H1 (cell line): ENCODE measurements around the gene TCEA2. TPM values are rescaled to one million over a fixed set of nuclear protein-coding genes. Genes with fewer than 3 reads are reported as not detected.
A peak's percentile ranks its signal among the peaks of the same experiment; 100 is the strongest.

Source experiments
- CTCF ChIA-PET: fragments of 300-600 bp; sonication (Branson Sonifier 250); formaldehyde crosslinking; loops from one replicate; lab custom pipeline; 2021; ENCODE audit not compliant: partially characterized antibody; lab: Charles Lee
- POLR2A ChIA-PET: fragments of 300-600 bp; sonication (Branson Sonifier 250); formaldehyde crosslinking; loops from one replicate; lab custom pipeline; 2021; ENCODE audit warnings: inconsistent platforms; ENCODE audit not compliant: partially characterized antibody; lab: Charles Lee
- DNase-seq, 2 experiments: peaks; one replicate each; pipeline versions ENCODE4 v3.0.0 to v3.0.0-alpha.2; 2010 to 2022; ENCODE audit warnings: low spot score in 2 of 2, low read depth in 1 of 2, mixed read lengths in 1 of 2
- FAIRE-seq: peaks from 2 replicates; lab custom pipeline; 2011; peaks lifted over from hg19 to GRCh38; lab: Jason Lieb, UNC
- H2AFZ ChIP-seq: 2 replicates; pipeline ENCODE4 v1.8.1; 2012; ENCODE audit warnings: low read length, inconsistent platforms
- H2AK5ac ChIP-seq: 2 replicates; pipeline ENCODE4 v1.6.1; 2013; ENCODE audit warnings: low read depth, low read length
- H2BK120ac ChIP-seq: replicated peaks from 2 replicates; pipeline ENCODE3; 2013; ENCODE audit warnings: low read depth, low read length, inconsistent platforms
- H2BK12ac ChIP-seq: 2 replicates; pipeline ENCODE4 v1.6.1; 2013; ENCODE audit warnings: low read depth, low read length
- H2BK15ac ChIP-seq: 2 replicates; pipeline ENCODE4 v1.6.1; 2013; ENCODE audit warnings: low read length
- H2BK20ac ChIP-seq: 2 replicates; pipeline ENCODE4 v1.6.1; 2013; ENCODE audit warnings: low read length
- H2BK5ac ChIP-seq: 2 replicates; pipeline ENCODE4 v1.6.1; 2013; ENCODE audit warnings: low read depth, low read length
- H3K14ac ChIP-seq: 2 replicates; pipeline ENCODE4 v1.6.1; 2013; ENCODE audit warnings: inconsistent platforms; ENCODE audit not compliant: insufficient read length
- H3K18ac ChIP-seq: 2 replicates; pipeline ENCODE4 v1.6.1; 2013; ENCODE audit warnings: low read length; ENCODE audit errors: extremely low read depth
- H3K23ac ChIP-seq: 2 replicates; pipeline ENCODE4 v1.6.1; 2013; ENCODE audit warnings: inconsistent platforms; ENCODE audit not compliant: insufficient read length
- H3K23me2 ChIP-seq: 2 replicates; pipeline ENCODE4 v1.6.1; 2013; ENCODE audit warnings: low read depth, low read length
- H3K27ac ChIP-seq: 2 replicates; pipeline ENCODE4 v1.6.1; 2011; ENCODE audit warnings: low read depth, low read length, inconsistent platforms
- H3K27me3 ChIP-seq, 4 experiments: replicated peaks in 1 of 4; 1 replicate in 1 of 4; 2 replicates in 3 of 4; pipeline versions ENCODE4 v1.6.1 to v1.8.1; 2011 to 2013; ENCODE audit warnings: low read length in 3 of 4, mild to moderate bottlenecking in 3 of 4, inconsistent platforms in 2 of 4, mixed read lengths in 2 of 4, moderate library complexity in 1 of 4; ENCODE audit not compliant: control insufficient read depth in 3 of 4, insufficient read depth in 3 of 4; ENCODE audit errors: extremely low read depth in 1 of 4
- H3K36me3 ChIP-seq, 4 experiments: 2 replicates each; pipeline versions ENCODE4 v1.6.1 to v1.8.1; 2011 to 2013; ENCODE audit warnings: mild to moderate bottlenecking in 4 of 4, low read length in 3 of 4, moderate library complexity in 2 of 4, control low read depth in 1 of 4, inconsistent platforms in 1 of 4; ENCODE audit not compliant: insufficient read depth in 4 of 4, control insufficient read depth in 2 of 4
- H3K4ac ChIP-seq: replicated peaks from 2 replicates; pipeline ENCODE3; 2013; ENCODE audit warnings: low read length, low read depth, mixed read lengths, inconsistent platforms; ENCODE audit not compliant: insufficient read length
- H3K4me1 ChIP-seq, 4 experiments: replicated peaks in 1 of 4; 1 replicate in 1 of 4; 2 replicates in 3 of 4; pipeline versions ENCODE4 v1.6.1 to v1.8.1; 2011 to 2013; ENCODE audit warnings: low read length in 3 of 4, inconsistent platforms in 2 of 4, mixed read lengths in 1 of 4; ENCODE audit not compliant: insufficient read depth in 4 of 4, control insufficient read depth in 3 of 4
- H3K4me2 ChIP-seq, 2 experiments: 2 replicates each; pipeline versions ENCODE4 v1.6.1 to v1.8.1; 2011 to 2013; ENCODE audit warnings: low read depth in 2 of 2, low read length in 2 of 2, control low read depth in 1 of 2, inconsistent platforms in 1 of 2, mild to moderate bottlenecking in 1 of 2; ENCODE audit not compliant: insufficient read depth in 1 of 2
- H3K4me3 ChIP-seq, 4 experiments: fragments of 200-600, 300-600 bp in 1 of 4; sonication (generic), shearing (Covaris generic), sonication (Bioruptor Twin) in 1 of 4; 2 replicates each; pipeline versions ENCODE4 v1.5.1 to v1.8.1; 2011 to 2016; ENCODE audit warnings: low read length in 4 of 4, low read depth in 3 of 4, control low read depth in 2 of 4, inconsistent platforms in 2 of 4, mild to moderate bottlenecking in 2 of 4, mixed read lengths in 1 of 4, moderate library complexity in 1 of 4; ENCODE audit not compliant: insufficient read depth in 2 of 4; ENCODE audit errors: extremely low read depth in 1 of 4
- H3K56ac ChIP-seq: replicated peaks from 2 replicates; pipeline ENCODE3; 2013; ENCODE audit warnings: low read depth, mild to moderate bottlenecking, mixed read lengths, low read length, inconsistent platforms; ENCODE audit not compliant: insufficient read length
- H3K79me1 ChIP-seq: 2 replicates; pipeline ENCODE4 v1.6.1; 2013; ENCODE audit warnings: low read depth, low read length, control low read depth
- H3K79me2 ChIP-seq, 2 experiments: 2 replicates each; pipeline versions ENCODE4 v1.6.1 to v1.8.1; 2012 to 2013; ENCODE audit warnings: low read length in 2 of 2, mild to moderate bottlenecking in 2 of 2, inconsistent platforms in 1 of 2; ENCODE audit not compliant: insufficient read depth in 2 of 2, control insufficient read depth in 1 of 2
- H3K9ac ChIP-seq, 4 experiments: replicated peaks in 1 of 4; 1 replicate in 1 of 4; 2 replicates in 3 of 4; pipeline versions ENCODE4 v1.6.1 to v1.8.1; 2011 to 2013; ENCODE audit warnings: low read depth in 3 of 4, low read length in 3 of 4, control low read depth in 2 of 4, mild to moderate bottlenecking in 2 of 4, moderate library complexity in 2 of 4, inconsistent platforms in 1 of 4; ENCODE audit errors: extremely low read depth in 1 of 4
- H3K9me3 ChIP-seq, 2 experiments: 2 replicates each; pipeline versions ENCODE4 v1.6.1 to v1.8.1; 2012 to 2013; ENCODE audit warnings: mild to moderate bottlenecking in 2 of 2, moderate library complexity in 2 of 2, control low read depth in 1 of 2, inconsistent platforms in 1 of 2, low read depth in 1 of 2, low read length in 1 of 2, mixed read lengths in 1 of 2; ENCODE audit not compliant: insufficient read depth in 2 of 2
- H4K20me1 ChIP-seq, 2 experiments: replicated peaks in 1 of 2; 2 replicates each; pipeline versions ENCODE3 to v1.8.1; 2011 to 2013; ENCODE audit warnings: inconsistent platforms in 2 of 2, low read length in 2 of 2, mild to moderate bottlenecking in 1 of 2; ENCODE audit not compliant: insufficient read depth in 2 of 2, control insufficient read depth in 1 of 2
- H4K5ac ChIP-seq: 2 replicates; pipeline ENCODE4 v1.6.1; 2013; ENCODE audit warnings: low read length, low read depth, mixed read lengths, inconsistent platforms; ENCODE audit not compliant: insufficient read length
- H4K8ac ChIP-seq: 2 replicates; pipeline ENCODE4 v1.8.0; 2013; ENCODE audit warnings: mild to moderate bottlenecking, moderate library complexity, low read length, inconsistent platforms; ENCODE audit not compliant: insufficient read depth; ENCODE audit errors: extremely low read depth
- H4K91ac ChIP-seq: replicated peaks from 2 replicates; pipeline ENCODE3; 2013; ENCODE audit warnings: low read length, mixed read lengths, inconsistent platforms; ENCODE audit not compliant: insufficient read length
- ASH2L ChIP-seq: fragments of 200-600, 300-600 bp; sonication (generic); IDR thresholded peaks from one replicate; pipeline ENCODE4 v1.7.1; 2017; ENCODE audit warnings: low read length
- EZH2 ChIP-seq: fragments of 200-600 bp; sonication (generic); IDR thresholded peaks from 2 replicates; pipeline ENCODE4 v1.7.1; 2012; ENCODE audit warnings: low read depth, mild to moderate bottlenecking, moderate library complexity, low read length, inconsistent platforms; ENCODE audit not compliant: severe bottlenecking
- GTF2F1 ChIP-seq: IDR thresholded peaks from 2 replicates; pipeline ENCODE4 v1.6.1; 2012; ENCODE audit warnings: low read depth, low read length, improper control_type of control experiment, borderline replicate concordance
- KDM1A ChIP-seq: fragments of 200-600, 300-600 bp; sonication (generic); IDR thresholded peaks from 2 replicates; pipeline ENCODE4 v1.7.1; 2016; ENCODE audit warnings: mild to moderate bottlenecking, low read length, borderline replicate concordance
- NRF1 ChIP-seq: IDR thresholded peaks from 2 replicates; pipeline ENCODE4 v1.6.1; 2011; ENCODE audit warnings: mild to moderate bottlenecking, low read depth, low read length, improper control_type of control experiment
- RBBP5 ChIP-seq: IDR thresholded peaks from 2 replicates; pipeline ENCODE4 v1.7.1; 2012; ENCODE audit warnings: low read depth, mild to moderate bottlenecking, inconsistent platforms, low read length, moderate library complexity, borderline replicate concordance
- SP4 ChIP-seq: IDR thresholded peaks from 2 replicates; pipeline ENCODE4 v1.6.1; 2012; ENCODE audit warnings: low read length, inconsistent platforms
- WGBS, 2 experiments: shearing (Covaris generic) in 1 of 2; methylation state at CpG; one replicate each; pipeline versions ENCODE4 v1.1.6 to v1.1.7; 2013 to 2015; ENCODE audit warnings: low lambda C conversion rate in 2 of 2, mixed read lengths in 2 of 2, inconsistent platforms in 1 of 2, low coverage in 1 of 2, missing lambda C conversion rate in 1 of 2; ENCODE audit not compliant: insufficient replicate concordance in 2 of 2, insufficient coverage in 1 of 2, insufficient read length in 1 of 2; ENCODE audit errors: extremely low coverage in 1 of 2, missing lambda C conversion rate in 1 of 2; 5-methylcytosine and 5-hydroxymethylcytosine counted together
- polyA plus RNA-seq, 7 experiments: library from polyadenylated mRNA; depleted of rRNA in 3 of 7; stranded (reverse) in 5 of 7; unstranded in 2 of 7; fragments of >200 nt in 5 of 7; fragments of 200-250 nt in 2 of 7; gene quantifications; 1 replicate in 5 of 7; 2 replicates in 1 of 7; 4 replicates in 1 of 7; pipeline versions ENCODE4 v1.2.1 to v1.2.3, GENCODE V29; 2011 to 2013; ENCODE audit warnings: missing spikeins in 2 of 7, mixed read lengths in 2 of 7
- total RNA-seq: library from RNA; stranded (reverse); fragmentation: NEBNext Ultra II Directional; extraction: Animal tissue kit (Norgen Biotek cat#: 25700); gene quantifications from 2 replicates; pipeline ENCODE4 v1.2.1, GENCODE V29; 2021

TCEA2 gene
- total and polyA plus RNA-seq, 2 of the 8 experiments (the other 6 are each of a cell fraction or from before 2014, with no cell fraction given): 41.4 to 42.3 TPM

DNA sequence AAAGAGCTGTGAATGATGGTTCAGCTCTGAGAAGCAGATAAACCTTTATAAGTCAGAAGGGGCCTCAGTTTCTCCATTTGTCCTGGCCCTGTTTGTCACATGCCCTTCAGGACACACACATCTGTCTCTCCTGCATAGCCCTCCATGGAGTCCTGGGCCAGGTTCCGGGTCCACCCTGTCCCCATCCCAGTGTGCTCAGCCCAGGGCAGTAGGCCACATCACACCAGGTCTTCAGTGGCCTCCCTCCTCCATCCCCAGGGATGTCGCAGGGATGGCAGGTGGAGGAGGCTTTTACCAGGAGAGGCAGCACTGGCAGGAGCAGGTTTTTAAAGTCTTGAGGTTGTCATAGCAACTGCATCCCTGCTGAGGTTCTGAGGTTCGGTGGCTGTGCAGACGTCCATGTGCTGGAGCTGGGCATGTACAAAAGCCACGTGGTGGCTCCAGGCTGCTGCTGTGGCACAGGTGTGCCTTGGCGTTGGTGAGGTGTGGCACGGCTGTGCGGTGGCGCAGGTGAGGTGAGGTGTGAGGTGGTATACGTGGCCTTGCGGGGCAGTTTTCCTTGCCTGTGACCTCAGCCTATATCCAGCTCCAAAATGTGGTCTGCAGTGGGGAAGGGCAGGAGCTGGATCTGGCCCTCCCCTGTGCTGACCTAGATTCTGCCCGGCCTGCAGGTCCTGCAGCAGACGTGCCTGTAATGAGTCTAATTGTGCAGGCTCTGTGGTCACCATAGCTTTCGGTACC, 52.3 kb downstream of the TCEA2 start:
- H3K27ac ChIP-seq: no peak overlapping the region
- H3K56ac ChIP-seq: no peak overlapping the region
- ChIA-PET POLR2A (interaction anchor here (0.6 kb wide), 1 partner anchor 114 kb away, joined by 4 read pairs; no protein-coding TSS in a partner anchor), CTCF (interaction anchor here (1.0 to 10.1 kb wide), 12 partner anchors 9 to 170 kb away, joined by 3 to 144 read pairs (median 4); partner anchors contain the start of genes LKAAEAR1, OPRL1, PRPF6 and RGS19)
- H4K5ac ChIP-seq: no peak overlapping the region
- no peak overlapping the region for H3K23ac ChIP-seq
- H3K79me2 ChIP-seq: no peaks in the 10 kb centered on the region
- H3K18ac ChIP-seq: no peak overlapping the region
- no peak overlapping the region for H2AK5ac ChIP-seq
- peak in 1 of 2 experiments; percentile 45 for DNase-seq
- no peak for FAIRE-seq
- H2BK5ac ChIP-seq: no peak overlapping the region
- H3K4ac ChIP-seq: no peak overlapping the region
- H2BK15ac ChIP-seq: no peak overlapping the region
- H3K4me2 ChIP-seq: no peak overlapping the region
- H3K36me3 ChIP-seq: no peaks in the 10 kb centered on the region
- H4K20me1 ChIP-seq: peaks cover 0 to 2% of the 10 kb centered on the region in 2 experiments
- H2BK20ac ChIP-seq: no peak overlapping the region
- H3K27me3 ChIP-seq: no peaks in the 10 kb centered on the region
- no peaks in the 10 kb centered on the region for H3K9me3 ChIP-seq
- TF ChIP-seq SP4: no peak
- no peak for TF ChIP-seq EZH2
- TF ChIP-seq KDM1A: no peak
- TF ChIP-seq RBBP5: no peak
- TF ChIP-seq NRF1: no peak
- no peak for TF ChIP-seq ASH2L
- TF ChIP-seq GTF2F1: no peak
- 0 out of 7 replicates have a peak overlapping the region, but pooled peaks of 1 of the 4 experiments have one; percentile 13 for H3K9ac ChIP-seq
- H2AFZ ChIP-seq: no peak overlapping the region
- no peak overlapping the region for H3K14ac ChIP-seq
- H2BK12ac ChIP-seq: no peak overlapping the region
- no peaks in the 10 kb centered on the region; a peak in 2 of 7 replicates for H3K4me1 ChIP-seq
- no peaks in the 10 kb centered on the region for H3K79me1 ChIP-seq
- no peak overlapping the region for H2BK120ac ChIP-seq
- H4K8ac ChIP-seq: no peak overlapping the region
- WGBS, 2 experiments: 83% methylated on average over 14 of the region's 14 CpGs; no CpG with 5 or more reads in 1 of the 2 experiments
- no peaks in the 10 kb centered on the region for H3K23me2 ChIP-seq
- H4K91ac ChIP-seq: no peak overlapping the region
- H3K4me3 ChIP-seq: no peak overlapping the region
